Stimulated activated CD8-positive, alpha-beta memory T cell treated with anti-CD3 and anti-CD28 coated beads, Interleukin-15, amount 100 ng/mL, for 1 hour (primary cell): Measurements from ENCODE around the gene DOCK7.
"Not testable (repeated sequence)": the region's sequence is repeated elsewhere in the genome, so short reads cannot be mapped to it uniquely, and the experiment has no call there.

Source experiments
- DNase-seq: peaks from one replicate; pipeline ENCODE4 v3.0.0-alpha.2; 2020; ENCODE audit warnings: low read depth

The DOCK7 gene

DNA sequence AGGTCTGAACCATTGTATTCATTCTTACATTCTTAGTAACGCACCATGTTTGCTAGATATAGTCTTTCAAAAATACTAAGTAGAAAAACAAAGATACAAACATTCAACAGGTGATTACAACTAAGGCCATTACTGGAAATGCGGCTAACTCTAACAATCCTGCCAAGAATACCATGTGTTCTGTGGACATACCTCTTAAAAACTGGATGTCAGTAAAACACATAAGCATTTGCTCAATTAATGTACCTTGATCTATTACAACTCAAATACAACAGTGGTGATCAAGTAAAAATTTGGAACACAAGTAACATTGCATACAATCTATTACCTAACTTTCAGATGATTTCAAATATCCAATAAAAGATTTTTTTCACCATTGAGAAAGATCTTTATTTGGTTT is 75.4 kb downstream of the DOCK7 start:
- no peak for DNase-seq

- DNase-seq: not testable (repeated sequence)
Measured at GRCh38 chr1:62610588-62610987, 77.6 kb downstream of the DOCK7 start.

- DNase-seq: no peak
Measured at GRCh38 chr1:62608905-62609304, 79.3 kb downstream of the DOCK7 start.

DNA sequence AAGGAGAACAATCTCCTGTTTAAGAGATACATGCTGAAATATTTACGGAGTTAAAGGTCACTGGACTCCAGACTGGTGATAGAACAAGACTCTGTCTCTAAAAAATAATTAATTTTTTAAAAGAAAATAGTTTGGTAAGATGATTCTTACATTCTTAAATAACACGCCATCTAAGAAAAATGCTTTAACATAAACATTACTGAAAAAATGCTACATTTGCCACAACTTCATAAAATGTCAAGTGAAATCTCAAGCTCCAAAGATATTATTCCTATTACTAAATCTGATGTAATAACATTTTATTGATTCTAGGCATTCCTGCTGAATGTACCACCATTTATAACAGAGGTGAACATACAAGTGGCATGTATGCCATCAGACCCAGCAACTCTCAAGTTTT is 86.7 kb downstream of the DOCK7 start:
- DNase-seq: no peak

DNA sequence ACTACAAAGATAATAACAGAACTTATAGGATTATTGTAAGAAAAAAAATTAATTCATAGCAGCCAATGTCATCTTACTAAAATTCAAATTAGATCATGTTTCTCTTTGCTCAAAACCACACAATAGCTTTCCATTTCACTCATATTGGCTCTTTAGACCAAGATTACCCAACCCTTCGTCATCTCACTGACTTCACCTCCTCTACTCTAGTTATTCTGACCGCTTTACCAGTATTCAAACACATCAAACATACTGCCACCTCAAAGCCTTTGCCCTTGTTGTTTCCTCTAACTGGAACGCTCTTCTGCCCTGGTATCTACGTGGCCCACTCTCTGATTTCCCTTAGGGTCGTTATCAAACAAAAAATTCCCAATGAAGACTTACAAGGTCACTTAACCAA is 89.1 kb downstream of the DOCK7 start:
- DNase-seq: no peak

- DNase-seq: no peak
Measured at GRCh38 chr1:62597281-62597680, 90.9 kb downstream of the DOCK7 start, which contains the start of gene ANGPTL3. TSS of gene ANGPTL3 (plus strand) at chr1:62597520. CDS start at chr1:62597567, 47 bp downstream.

GRCh38 chr1:62595647-62596046 is 92.5 kb downstream of the DOCK7 start:
- no peak for DNase-seq

DNA sequence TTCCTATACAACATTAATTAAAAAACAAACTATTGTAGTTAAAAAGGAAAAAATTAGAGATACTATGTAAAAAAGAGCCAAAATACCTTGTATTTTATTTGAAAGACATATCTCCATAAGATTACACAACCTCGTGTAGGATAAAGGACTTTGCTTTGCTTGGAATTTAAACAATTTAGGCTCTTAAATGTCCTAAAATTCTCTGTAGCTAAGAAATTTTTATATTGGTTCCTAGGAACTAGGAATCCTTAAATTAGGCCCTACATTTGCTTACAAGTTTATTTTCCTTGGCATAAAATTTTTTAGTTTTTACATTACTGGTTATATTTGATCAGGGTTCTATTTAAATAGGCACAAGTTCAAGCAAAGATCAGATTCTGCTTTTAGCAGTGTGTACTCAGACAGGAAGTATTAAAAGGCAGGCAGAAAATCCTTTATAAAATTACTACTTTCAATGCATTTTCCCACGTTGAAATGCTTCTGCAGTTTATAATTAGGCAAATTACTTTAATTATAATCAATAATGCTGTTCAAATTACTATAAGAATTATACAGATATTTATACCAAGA is 94.3 kb downstream of the DOCK7 start:
- no peak for DNase-seq

- no peak for DNase-seq
Measured at GRCh38 chr1:62590970-62591368, 97.2 kb downstream of the DOCK7 start.

- no peak for DNase-seq
Measured at GRCh38 chr1:62590255-62590969, 97.8 kb downstream of the DOCK7 start.

GRCh38 chr1:62589321-62589720 is 98.9 kb downstream of the DOCK7 start:
- no peak for DNase-seq

- DNase-seq: no peak
Measured at GRCh38 chr1:62588000-62588399, 100.2 kb downstream of the DOCK7 start.

DNA sequence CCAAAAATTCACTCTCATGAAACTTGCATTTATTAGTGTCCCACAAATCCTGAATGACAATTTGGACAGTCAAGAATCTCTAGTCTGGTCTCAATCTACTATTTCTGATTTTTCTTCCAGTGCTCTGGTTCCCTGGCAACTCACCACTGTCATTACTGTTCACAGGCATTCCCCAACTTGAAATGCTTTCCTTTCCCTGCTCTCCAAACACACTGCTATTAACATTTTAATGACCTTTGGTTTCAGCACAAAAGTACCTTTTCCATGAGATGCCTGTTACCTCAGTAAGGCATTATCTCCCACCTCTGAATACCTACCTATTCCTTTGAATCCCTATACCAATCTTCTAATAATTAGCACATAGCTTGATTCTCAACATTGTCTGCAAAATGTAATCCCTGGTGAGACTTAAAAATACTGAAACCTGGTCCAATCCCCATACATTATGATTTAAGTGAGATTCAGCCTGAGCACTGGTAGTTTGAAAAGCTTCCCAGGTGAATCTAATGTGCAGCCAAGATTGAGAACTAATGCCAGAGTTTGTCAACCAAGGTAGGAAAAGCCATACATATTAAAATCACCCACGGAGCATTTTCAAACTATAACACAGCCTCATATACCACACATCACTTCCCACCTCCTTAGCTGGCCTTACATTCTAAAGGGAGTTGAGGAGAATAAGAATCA is 102.6 kb downstream of the DOCK7 start:
- no peak for DNase-seq

DNA sequence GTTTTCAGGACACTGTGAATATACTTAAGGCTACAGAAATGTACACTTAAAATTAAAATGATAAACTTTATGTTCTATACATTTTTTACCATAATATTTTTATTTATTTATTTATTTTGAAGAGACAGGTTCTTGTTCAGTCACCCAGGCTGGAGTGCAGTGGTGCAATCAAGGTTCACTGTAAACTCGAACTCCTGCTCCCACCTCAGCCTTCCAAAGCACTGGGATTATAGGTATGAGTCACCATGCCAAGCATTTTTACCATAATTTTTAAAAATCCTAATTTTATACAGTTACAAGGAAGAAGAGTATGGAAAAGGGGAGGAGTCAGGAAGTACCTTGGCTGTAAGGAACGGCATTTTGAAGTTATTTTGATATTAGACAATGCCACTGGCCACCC is 114.5 kb downstream of the DOCK7 start:
- no peak for DNase-seq

GRCh38 chr1:62572476-62572875 is 115.7 kb downstream of the DOCK7 start:
- no peak for DNase-seq

GRCh38 chr1:62571517-62571916 is 116.7 kb downstream of the DOCK7 start:
- not testable (repeated sequence) for DNase-seq

DNA sequence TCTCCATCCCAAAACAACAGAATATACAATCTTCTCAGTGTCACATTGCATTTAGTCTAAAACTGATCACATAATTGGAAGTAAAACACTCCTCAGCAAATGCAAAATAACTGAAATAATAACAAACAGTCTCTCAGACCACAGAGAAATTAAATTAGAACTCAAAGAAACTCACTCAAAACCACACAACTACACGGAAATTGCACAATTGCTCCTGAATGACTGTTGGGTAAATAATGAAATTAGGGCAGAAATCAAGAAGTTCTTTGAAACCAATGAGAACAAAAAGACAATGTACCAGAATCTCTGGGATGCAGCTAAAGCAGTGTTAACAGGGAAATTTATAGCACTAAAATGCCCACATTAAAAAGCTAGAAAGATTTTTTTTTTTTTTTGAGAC is 120.3 kb downstream of the DOCK7 start:
- DNase-seq: not testable (repeated sequence)

DNA sequence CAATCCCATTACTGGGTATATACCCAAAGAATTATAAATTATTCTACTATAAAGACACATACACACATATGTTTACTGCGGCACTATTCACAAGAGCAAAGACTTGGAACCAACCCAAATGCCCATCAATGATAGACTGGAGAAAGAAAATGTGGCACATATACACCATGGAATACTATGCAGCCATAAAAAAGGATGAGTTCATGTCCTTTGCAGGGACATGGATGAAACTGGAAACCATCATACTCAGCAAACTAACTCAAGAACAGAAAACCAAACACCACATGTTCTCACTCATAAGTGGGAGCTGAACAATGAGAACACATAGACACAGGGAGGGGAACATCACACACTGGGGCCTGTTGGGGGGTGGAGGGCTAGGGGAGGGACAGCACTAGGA is 121.0 kb downstream of the DOCK7 start:
- not testable (repeated sequence) for DNase-seq

- DNase-seq: no peak
Measured at GRCh38 chr1:62561306-62561705, 126.9 kb downstream of the DOCK7 start.

DNA sequence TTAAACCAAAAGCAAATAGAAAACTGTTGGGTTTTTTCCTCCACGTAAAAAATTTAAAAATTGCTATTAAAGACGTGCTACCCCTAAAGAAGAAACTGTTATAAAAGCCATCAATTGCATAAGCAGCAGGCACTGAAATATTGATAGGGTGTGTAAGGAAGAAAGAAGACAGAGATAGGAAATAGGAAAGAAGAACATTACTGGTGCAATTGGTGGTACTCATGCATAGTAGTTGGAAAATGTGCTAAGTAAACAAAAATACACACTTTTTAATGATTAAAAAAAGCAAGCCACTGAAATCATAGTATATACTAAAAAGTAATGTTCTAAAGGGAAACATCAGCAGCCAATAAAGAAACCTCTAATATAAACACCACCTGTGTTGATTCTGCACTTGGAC is 143.6 kb downstream of the DOCK7 start:
- DNase-seq: no peak

- no peak for DNase-seq
Measured at GRCh38 chr1:62541048-62541447, 147.1 kb downstream of the DOCK7 start.

GRCh38 chr1:62539028-62539447 is 149.1 kb downstream of the DOCK7 start:
- no peak for DNase-seq

DNA sequence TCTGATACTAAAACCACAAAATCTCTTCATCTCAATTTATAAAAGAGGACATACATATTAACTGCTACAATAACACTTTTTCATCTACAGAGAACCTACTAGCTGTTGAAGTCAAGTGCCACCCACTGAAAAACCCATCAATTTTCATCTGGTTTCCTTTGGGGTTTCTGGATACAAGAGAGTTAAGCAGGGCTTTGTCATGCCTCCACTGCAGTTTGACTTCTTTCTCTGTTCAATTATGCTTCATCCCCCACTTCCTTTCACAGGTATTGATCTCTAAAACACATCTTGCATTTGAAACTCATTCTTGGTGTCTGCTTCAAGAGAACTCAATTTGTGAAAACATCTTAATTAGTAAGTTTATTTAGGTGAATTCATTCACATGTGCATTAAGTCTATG is 151.3 kb downstream of the DOCK7 start:
- no peak for DNase-seq
